ENCODE measurements around the gene THTPA. TPM values are rescaled to one million over a fixed set of nuclear protein-coding genes. Genes with fewer than 3 reads are reported as not detected.

The THTPA gene
- total and polyA plus RNA-seq, 2 of the 13 experiments (the other 11 are each of a cell fraction or from before 2014, with no cell fraction given), result 7.4 to 8.7 TPM

DNA sequence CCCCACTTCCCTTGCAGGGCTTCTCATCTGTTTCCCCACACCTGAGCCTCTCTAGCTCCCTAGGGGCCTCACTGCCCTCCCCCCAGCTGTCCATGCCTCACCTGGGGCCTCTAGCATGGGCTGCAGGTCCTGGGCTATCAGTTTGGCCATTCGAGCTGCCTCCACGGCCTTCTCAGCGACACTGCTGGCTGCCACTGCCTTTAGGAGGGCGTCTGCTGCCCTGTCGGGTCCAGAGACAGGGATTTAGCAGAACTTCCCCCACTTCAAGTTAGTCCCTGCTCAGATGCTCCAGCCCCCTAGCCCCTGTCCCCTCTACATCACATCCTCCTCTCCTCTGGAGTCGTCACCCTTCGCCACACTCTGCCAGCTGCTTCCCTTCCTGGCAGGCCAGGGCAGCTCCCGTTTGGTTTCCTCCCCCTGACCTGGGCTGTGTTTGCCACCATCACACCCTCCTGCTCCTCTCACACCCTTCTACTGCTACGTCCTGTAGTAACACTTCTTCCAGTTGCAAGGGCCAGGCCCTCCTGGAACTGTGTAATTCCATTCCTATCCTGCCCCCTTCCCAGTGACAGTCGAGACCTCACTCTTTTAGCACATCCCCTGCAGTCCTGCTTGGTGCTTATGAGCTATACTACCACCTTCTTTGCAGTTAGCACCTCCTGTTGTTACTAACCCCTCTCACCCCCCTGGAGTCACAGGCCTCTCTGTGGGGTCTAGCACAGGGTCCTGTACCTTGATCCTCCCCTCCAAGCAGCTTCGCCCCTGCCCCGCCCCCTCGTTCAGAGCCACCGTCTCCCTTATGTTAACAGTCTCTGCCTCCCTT, 15.8 kb downstream of the THTPA start (continued):
- TF ChIP-seq, protein P1, sequence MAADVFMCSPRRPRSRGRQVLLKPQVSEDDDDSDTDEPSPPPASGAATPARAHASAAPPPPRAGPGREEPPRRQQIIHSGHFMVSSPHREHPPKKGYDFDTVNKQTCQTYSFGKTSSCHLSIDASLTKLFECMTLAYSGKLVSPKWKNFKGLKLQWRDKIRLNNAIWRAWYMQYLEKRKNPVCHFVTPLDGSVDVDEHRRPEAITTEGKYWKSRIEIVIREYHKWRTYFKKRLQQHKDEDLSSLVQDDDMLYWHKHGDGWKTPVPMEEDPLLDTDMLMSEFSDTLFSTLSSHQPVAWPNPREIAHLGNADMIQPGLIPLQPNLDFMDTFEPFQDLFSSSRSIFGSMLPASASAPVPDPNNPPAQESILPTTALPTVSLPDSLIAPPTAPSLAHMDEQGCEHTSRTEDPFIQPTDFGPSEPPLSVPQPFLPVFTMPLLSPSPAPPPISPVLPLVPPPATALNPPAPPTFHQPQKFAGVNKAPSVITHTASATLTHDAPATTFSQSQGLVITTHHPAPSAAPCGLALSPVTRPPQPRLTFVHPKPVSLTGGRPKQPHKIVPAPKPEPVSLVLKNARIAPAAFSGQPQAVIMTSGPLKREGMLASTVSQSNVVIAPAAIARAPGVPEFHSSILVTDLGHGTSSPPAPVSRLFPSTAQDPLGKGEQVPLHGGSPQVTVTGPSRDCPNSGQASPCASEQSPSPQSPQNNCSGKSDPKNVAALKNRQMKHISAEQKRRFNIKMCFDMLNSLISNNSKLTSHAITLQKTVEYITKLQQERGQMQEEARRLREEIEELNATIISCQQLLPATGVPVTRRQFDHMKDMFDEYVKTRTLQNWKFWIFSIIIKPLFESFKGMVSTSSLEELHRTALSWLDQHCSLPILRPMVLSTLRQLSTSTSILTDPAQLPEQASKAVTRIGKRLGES (CRISPR knock-in tag; IDR thresholded peaks at IDR 0.05; ENCODE audit: borderline replicate concordance), result no peak
- TF ChIP-seq, protein P2, sequence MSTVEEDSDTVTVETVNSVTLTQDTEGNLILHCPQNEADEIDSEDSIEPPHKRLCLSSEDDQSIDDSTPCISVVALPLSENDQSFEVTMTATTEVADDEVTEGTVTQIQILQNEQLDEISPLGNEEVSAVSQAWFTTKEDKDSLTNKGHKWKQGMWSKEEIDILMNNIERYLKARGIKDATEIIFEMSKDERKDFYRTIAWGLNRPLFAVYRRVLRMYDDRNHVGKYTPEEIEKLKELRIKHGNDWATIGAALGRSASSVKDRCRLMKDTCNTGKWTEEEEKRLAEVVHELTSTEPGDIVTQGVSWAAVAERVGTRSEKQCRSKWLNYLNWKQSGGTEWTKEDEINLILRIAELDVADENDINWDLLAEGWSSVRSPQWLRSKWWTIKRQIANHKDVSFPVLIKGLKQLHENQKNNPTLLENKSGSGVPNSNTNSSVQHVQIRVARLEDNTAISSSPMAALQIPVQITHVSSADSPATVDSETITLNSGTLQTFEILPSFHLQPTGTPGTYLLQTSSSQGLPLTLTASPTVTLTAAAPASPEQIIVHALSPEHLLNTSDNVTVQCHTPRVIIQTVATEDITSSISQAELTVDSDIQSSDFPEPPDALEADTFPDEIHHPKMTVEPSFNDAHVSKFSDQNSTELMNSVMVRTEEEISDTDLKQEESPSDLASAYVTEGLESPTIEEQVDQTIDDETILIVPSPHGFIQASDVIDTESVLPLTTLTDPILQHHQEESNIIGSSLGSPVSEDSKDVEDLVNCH (CRISPR knock-in tag; IDR thresholded peaks at IDR 0.05), result no peak
- TF ChIP-seq ZSCAN30 (CRISPR knock-in tag; IDR thresholded peaks at IDR 0.05) (no peak), GPBP1L1 (CRISPR knock-in tag; IDR thresholded peaks at IDR 0.05) (no peak), ZSCAN9 (CRISPR knock-in tag; IDR thresholded peaks at IDR 0.05; ENCODE audit: borderline replicate concordance) (no peak), EZH2 (conservative IDR thresholded peaks at IDR 0.05; ENCODE audit: low read depth, low read length) (0 out of 2 replicates have a peak, but pooled peaks have one; percentile 25), GATAD2A (CRISPR knock-in tag; IDR thresholded peaks at IDR 0.05) (peak; percentile 29; the same call in 1 of the 2 replicates), BATF2 (CRISPR knock-in tag; IDR thresholded peaks at IDR 0.05) (no peak), MAZ (IDR thresholded peaks at IDR 0.05; ENCODE audit: borderline replicate concordance, low read depth, low read length) (no peak), MAZ (CRISPR knock-in tag; IDR thresholded peaks at IDR 0.05; ENCODE audit: low read depth) (0 out of 2 replicates have a peak, but pooled peaks have one; percentile 47), ZFX (CRISPR knock-in tag; IDR thresholded peaks at IDR 0.05; ENCODE audit: low read depth) (peak; percentile 57), HDAC6 (IDR thresholded peaks at IDR 0.05; ENCODE audit: low read depth, low read length) (no peak), TGIF2 (CRISPR knock-in tag; IDR thresholded peaks at IDR 0.05) (no peak), SRF (IDR thresholded peaks at IDR 0.05; ENCODE audit: low read depth, low read length) (no peak), SP5 (CRISPR knock-in tag; IDR thresholded peaks at IDR 0.05; ENCODE audit: borderline replicate concordance, low read depth) (0 out of 2 replicates have a peak, but pooled peaks have one; percentile 51), ZNF891 (CRISPR knock-in tag; IDR thresholded peaks at IDR 0.05) (0 out of 2 replicates have a peak, but pooled peaks have one; percentile 9), SPEN (CRISPR knock-in tag; IDR thresholded peaks at IDR 0.05; ENCODE audit: low read depth) (peak; percentile 5; the same call in 1 of the 2 replicates), ZNF225 (CRISPR knock-in tag; IDR thresholded peaks at IDR 0.05) (peak; percentile 77; the same call in 1 of the 2 replicates), DR1 (CRISPR knock-in tag; IDR thresholded peaks at IDR 0.05) (no peak), MXD3 (CRISPR knock-in tag; IDR thresholded peaks at IDR 0.05) (0 out of 2 replicates have a peak, but pooled peaks have one; percentile 13)
- TF ChIP-seq, protein P3, sequence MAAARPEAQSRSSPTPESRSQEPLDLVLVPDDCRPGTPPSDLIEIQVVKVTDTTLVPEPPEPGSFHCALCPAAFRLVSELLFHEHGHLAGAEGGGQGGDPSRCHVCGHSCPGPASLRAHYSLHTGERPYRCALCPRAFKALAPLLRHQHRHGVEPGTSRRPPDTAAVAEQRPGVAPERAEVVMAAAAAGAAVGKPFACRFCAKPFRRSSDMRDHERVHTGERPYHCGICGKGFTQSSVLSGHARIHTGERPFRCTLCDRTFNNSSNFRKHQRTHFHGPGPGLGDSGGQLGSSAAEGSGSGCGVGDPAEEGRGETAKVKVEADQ (CRISPR knock-in tag; IDR thresholded peaks at IDR 0.05; ENCODE audit: borderline replicate concordance), result no peak

Measured in HepG2 (cell line).